Stimulated activated CD8-positive, alpha-beta memory T cell treated with anti-CD3 and anti-CD28 coated beads, Interleukin-15, amount 100 ng/mL, for 48 hours (primary cell): ENCODE results near the gene TSPAN10.

Experiments
- DNase-seq, 2 donors: peaks; one replicate each; pipeline ENCODE4 v3.0.0-alpha.2; 2020; ENCODE audit warnings: low read depth in 2 of 2

Gene TSPAN10

DNA sequence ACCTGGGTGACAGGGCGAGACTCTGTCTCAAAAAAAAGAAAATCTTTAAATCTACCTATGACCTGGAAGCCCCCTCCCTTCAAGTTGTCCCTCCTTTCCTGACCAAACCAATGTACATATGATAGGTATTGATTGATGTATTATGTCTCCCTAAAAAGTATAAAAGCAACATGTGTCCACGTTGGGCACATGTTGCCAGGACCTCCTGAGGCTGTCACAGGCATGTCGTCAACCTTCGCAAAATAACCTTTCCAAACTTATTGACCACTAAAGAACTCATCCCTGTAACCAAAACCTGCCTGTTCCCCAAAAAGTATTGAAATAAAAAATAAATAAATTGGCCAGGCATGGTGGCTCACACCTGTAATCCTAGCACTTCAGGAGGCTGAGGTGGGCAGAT lies 25.0 kb downstream of the TSPAN10 start:
- DNase-seq: no peak

DNA sequence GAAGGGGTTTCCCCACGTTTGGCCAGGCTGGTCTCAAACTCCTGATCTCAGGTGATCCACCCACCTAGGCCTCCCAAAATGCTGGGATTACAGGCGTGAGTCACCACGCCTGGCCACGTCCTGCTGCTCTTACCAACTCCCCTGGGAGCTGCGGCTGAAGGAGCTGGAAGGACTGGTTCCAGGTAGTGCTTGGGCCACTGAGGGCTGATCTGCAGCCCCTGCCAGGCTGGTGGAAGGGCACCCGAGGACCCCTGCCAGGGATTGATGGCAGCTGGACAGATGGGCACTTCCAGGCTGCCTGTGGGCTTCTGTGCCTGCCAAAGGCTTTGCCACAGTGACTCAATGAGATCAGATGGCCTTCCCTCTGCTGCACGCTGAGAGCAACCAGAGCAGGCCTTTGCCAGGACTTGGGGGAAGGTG lies 27.1 kb downstream of the TSPAN10 start:
- DNase-seq: no peak

DNA sequence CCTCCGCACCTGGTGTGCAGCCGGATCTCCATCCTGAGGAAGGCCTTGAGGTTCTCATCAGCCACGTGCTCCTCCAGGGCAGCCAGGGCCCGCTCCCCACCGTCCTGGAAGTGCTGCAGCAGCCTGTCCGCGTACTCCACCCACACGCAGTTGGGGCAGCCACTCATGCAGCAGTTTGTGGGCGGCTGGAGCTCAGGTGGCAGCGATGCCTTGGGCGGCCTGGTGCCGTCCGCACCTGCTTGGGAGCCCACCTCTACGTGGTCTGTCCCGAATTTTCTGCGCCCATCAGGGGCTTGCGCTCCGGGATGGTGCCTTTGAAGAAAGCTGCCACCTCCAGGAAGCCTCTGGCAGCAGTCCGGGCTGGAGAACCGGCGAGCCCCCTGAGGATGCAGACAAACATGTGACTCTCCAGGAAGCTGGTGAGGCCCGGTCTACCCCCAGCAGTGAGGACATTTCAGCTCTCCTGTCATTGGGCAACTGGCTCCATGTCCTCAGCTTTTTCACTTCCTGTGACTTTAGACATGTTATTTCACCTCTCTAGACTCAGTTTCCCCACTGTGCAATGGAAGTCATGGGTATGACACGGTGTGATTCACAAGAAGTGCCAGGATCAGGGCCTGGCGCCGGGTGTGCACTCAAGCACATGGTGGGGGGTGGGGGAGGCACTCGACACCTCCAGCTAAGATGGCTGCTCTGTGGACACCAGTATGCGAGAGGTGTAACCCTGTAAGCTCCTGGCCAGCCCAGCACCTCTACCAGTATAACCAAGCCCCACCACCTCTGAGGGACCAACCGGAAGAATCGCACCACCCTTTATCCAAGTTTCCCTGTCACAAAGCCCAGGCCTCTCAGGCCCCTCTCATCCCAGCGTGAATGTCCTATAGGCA lies 28.5 kb downstream of the TSPAN10 start:
- peak; percentile 36 to 51 for DNase-seq

DNA sequence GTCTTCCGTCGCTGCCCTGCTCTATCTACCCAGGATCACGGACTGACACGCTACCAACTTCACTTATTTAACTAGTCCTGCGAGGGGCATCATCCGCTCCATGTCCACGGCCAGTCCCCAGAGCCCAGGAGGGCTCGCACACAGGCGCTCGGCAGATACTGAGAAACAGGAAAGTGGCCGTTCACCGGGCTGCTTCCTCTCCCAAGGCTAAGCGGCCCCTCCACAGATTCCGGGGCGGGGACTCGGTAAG lies 29.0 kb downstream of the TSPAN10 start:
- no peak for DNase-seq

DNA sequence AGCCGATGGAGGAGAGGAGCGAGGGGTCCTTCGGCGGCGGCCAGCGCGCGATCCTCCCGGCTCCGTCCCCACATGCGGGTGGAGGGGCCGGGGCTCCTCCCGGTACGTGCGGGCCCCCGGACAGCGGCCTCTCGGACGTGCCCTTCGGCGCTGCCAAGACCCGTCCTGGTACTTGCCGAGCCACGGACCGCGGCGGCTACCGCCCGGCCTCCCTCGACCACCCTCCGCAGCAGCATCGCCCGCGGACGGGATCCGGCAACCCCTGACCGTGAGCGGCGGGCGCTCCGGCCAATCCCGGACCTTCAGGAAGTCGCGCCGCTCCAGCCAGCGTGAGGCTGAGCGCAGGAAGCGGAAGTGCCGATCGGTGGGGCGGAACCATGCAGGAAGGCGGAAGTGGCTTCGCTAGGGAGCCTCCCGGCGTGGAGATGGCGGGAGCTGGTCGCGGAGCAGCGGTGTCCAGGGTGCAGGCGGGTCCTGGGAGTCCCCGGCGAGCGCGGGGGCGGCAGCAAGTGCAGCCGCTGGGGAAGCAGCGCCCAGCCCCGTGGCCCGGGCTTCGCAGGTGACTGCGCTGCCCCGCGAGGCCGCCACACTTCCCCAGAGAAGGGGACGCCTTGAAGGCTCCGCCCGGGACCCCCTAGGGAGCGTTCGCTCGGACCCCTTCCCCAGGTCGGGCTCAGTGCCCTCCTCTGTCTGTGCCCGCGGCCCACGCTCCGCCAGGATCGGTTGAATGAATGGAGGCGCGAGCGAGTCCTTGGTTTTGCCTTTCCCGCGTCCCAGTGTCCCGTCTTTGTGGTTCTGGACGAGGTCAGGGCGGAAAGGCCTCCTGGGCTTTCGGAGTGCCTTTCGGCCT lies 29.6 kb downstream of the TSPAN10 start, which contains the start of the genes CCDC137 and OXLD1:
TSS of gene CCDC137 (plus strand) at position 396 of the 850 bp plus-strand sequence. CDS start at position 426, 30 bp downstream.
TSS of gene OXLD1 (minus strand) at position 264 of the 850 bp plus-strand sequence. CDS start at position 236, 28 bp downstream.
- peak; percentile 92 to 94 for DNase-seq

DNA sequence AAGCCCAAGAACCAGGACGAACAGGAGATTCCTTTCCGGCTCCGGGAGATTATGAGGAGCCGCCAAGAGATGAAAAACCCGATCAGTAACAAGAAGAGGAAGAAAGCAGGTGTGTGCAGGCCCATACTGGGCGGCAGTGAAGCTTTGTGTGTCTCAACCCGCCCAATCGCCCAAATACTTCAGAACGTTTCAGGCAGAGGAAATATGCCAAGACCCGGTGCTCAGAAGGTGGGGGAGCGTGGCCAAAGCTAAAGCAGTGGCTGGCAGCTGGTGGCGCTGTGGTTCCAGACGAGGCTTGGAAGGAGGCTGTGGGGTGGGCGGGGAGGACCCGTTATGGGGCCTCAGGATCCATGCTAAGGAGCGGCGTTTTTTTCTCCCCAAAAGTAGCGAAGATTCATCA lies 30.8 kb downstream of the TSPAN10 start:
- DNase-seq: no peak

DNA sequence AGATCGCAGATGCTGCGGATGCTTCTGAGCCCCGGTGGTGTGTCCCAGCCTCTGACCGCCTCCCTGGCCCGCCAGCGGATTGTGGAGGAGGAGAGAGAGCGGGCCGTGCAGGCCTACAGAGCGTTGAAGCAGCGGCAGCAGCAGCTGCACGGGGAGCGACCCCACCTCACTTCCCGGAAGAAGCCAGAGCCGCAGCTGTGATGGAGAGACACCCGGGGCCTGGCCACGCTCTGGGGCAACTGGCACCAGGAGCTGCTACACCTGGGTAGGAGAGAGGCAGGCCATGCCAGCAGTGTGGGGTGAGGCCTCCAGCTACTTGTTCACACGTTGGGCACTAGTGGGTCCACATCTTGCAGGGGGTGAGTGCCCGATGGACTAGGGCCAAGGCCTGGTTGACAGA lies 35.5 kb downstream of the TSPAN10 start:
- DNase-seq: no peak

DNA sequence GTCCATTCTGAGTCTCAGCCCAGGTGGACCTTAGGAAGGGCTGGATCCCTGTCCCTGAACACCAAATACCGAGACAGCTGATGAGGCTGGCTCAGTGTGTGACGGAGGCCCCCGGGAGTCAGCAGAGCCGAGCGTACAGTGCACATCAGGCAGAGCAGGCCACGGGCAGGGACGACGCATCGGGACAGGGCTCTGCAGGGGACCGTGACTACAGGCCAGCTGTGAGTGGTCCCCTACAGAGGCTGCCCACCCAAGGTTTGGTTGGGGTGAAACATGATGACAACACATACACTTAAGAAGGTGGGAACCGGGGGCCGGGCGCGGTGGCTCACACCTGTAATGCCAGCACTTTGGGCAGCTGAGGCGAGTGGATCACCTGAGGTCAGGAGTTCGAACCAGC lies 36.0 kb downstream of the TSPAN10 start:
- no peak for DNase-seq

DNA sequence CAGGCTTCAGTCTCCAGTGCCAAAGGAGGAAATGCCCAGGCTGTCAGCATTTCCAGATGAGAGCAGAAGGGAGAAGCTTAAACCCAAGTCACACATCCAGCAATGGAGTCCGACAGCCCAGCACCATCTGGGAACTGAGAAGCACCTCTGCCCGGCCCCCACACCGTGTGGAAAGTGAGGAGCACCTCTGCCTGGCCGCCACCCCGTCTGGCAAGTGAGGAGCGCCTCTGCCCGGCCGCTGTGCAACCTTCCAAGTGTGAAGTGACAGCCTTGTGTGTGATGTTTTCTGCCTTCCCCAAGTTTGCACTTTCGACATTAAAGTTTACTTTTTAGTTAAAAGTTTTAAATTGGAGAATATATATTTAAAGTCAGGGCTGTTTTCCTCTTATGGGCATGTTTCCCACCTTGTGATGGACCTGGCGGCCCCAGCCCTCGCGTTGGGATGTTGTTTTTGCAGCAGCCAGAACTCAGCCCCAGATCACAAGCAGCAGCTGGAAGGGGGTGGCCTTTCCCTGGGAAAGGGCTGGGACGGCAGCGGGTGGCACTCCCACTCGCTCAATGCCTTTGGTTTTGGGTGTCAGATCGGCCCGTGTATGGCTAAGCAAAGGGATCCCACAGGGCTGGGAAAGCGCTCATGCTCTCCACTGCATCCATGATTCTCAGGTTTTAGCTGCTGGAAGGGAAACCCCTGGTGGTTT lies 36.7 kb downstream of the TSPAN10 start:
- no peak for DNase-seq

DNA sequence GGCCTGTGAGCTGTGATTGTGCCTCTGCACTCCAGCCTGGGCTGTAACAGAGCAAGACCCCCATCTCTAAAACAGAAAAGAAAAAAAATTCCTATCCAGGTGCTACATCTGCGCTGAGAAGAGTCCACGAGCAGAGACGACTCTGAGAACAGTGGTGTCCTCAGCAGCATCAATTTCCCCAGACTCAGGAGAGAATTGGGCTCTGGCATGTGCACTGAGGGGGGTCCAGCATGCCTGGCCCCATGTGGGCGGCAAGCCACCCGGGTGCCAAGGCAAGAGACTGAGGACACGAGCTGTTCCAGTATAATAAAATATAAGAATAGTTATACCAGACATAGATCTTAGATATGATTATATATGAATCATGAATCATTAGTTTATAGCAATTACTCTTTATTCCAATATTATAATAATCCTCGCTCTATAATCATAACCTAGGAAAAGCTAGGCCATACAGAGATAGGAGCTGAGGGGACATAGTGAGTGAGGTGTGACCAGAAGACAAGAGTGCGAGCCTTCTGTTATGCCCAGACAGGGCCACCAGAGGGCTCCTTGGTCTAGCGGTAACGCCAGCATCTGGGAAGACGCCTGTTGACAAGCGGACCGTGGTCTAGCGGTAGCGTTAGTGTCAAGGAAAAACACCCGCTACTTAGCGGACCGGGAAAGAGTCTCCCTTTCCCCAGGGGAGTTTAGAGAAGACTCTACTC lies 38.7 kb downstream of the TSPAN10 start:
- peak in 1 of 2 donors; percentile 15 for DNase-seq

DNA sequence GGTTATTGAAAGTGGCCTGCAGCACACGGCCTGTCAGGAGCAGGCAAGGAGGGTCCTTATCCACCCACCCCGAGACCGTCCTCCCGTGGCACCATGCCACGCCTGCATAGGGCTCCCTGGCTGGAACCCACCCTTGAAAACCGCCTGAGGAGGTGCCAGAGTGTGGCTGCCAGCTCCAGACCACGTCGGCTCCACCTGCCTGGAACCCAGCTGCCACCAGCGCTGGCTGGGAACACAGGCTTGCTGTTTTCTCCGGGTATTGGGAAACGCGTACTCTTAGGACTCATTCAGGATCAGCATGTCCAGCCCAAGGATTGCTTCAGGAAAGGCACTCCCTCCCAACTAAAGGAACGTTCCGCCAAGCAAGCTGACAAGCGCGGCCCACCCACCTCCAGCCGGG lies 39.9 kb downstream of the TSPAN10 start:
- no peak for DNase-seq

DNA sequence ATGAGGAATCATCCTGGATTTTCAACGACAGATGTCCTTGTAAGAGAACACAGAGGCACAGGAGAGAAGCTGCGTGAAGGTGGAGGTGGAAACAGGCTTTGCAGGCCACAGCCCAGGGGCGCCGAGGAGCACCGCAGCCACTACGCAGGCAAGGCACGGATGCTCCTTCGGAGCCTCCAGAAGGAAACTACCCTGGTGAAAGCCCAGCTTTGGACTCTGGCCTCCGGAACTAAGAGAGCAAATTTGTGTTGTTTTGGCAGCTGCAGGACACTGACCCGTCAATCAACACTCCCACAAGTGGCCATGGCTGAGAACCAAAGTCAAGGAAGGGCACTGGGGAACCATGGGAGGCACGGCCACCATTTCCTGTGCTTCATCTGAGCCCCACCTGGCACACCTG lies 43.2 kb downstream of the TSPAN10 start:
- DNase-seq: no peak

DNA sequence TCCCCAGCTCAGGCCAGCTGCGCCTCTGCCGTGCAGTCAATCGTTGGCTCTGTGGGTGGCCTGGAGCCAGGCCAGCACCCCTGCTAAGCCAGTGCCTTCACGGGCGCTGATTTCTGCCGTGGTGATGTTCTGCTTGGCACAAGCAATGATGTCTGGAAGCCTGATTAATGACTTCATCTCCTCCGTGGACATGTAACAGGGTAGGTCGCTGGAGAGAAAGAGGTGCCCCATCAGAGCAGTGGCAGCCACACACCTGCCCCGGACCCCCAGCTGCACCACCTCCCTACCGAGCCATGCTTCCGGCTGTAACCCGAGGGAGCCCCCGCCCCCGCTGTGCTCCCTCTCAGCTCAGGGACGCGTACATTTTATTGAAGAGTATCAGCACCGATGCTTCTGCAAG lies 44.7 kb downstream of the TSPAN10 start:
- no peak for DNase-seq

DNA sequence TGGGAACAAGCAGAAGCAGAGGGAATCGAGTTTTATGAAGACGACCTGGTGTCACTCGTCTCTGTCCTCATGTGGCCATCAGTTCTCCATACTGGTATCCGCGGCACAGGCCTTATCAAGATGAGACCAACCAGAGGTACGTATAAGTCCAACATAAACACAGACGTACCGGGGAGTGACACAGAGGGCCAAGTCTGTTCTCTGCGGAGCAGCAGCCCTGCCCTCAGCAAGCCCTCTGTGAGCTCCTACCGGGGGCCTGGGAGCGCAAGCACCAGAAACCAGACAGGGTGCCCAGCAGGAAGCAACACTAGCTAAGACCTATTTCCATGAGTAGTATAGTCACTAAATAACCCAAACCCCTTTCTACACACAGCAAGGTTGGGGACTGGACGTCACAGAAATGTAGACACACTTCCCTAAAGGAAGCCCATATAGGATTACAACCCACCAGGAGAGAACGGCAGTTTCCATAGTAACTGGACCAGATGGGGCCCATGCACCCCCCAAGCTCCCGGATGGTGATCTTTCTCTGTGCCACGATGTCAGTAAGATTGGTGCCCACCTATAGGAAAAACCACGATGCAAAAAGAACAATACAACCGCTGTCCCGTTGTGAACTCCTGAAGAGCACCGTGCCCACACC lies 45.7 kb downstream of the TSPAN10 start:
- no peak for DNase-seq

DNA sequence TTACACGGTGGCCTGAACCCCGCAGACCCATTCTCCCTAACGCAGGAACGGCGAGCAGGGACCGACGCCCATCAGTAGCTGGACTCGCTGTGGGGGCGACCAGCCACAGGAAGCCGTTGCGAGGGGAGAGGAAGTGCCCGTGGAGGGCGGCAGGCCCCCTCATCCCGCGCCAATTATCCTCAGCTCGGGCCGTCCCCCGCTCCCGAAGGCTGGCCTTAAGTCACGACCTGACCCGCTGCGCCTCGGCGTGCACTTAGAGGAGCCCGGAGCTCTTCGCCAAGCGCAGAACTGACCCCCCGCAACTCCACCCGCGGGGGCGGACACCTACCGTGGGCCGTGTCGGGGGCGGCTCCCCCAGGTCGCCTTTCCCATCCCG lies 46.2 kb downstream of the TSPAN10 start:
- DNase-seq: no peak

DNA sequence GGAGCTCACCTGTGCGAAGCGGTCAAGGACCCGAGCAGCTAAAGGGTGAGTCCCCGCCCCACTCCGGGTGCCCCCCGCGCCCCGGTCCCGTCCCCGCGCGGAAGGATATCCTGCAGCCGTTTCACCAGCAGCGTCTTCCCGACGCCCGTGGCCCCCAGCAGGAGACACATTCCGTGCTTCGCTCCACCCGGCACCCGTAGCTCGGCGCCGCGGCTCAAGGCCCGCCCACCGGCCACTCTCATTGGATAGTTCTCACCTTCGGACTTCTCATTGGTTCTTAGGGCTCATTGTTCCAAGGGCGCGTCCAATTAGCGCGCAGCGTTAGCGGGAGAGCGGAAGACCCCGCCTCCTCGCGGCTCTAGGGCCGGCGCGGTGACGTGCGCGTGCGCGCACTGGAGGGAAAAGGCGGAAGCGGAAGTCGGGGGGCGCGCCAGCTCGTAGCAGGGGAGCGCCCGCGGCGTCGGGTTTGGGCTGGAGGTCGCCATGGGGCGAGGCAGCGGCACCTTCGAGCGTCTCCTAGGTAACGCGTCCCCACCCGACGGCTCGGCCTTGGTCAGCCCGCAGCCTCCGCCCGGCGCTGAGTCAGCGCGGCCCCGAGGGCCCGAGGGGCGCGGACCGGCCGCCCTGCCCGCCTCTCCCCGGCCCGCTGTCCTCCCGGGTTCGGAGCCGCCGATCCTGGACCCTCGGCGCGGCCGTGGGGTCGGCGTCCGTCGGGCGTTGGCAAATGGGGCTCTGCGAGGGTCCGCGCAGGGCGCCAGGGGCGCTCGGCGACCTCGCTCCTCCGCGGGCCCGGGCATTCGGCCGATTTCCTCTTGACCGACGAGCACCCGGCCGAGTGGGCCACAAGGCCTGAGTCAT lies 46.8 kb downstream of the TSPAN10 start, which contains the start of the genes ARL16 and HGS:
TSS of gene ARL16 (minus strand) at position 214 of the 858 bp plus-strand sequence. CDS start at position 170, 44 bp downstream.
TSS of gene HGS (plus strand) at position 428 of the 858 bp plus-strand sequence. CDS start at position 484, 56 bp downstream.
- DNase-seq: peak; percentile 96 to 97

DNA sequence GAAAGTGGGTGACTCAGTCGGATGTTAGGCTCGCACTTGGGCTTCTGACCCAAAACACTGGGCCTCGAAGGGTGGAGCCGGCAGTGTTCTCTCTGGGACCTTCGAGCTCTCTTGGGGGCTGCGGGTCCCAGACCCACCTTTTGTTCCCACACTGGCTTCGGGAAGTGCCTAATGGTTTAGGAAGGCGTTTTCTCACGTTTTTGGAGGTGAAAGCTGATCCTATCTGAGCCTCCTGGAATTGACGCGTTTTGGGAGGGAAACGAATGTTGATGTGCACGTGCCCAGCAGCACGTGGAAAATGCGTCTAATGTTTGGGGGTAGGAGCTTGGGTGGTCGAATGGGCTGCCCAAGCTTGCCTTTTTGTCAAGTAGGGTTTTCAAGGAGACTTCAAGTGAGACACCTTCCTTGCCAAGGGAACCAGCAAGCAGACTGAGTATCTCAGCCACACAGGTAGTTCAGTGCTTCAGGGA lies 47.5 kb downstream of the TSPAN10 start:
- DNase-seq: no peak

DNA sequence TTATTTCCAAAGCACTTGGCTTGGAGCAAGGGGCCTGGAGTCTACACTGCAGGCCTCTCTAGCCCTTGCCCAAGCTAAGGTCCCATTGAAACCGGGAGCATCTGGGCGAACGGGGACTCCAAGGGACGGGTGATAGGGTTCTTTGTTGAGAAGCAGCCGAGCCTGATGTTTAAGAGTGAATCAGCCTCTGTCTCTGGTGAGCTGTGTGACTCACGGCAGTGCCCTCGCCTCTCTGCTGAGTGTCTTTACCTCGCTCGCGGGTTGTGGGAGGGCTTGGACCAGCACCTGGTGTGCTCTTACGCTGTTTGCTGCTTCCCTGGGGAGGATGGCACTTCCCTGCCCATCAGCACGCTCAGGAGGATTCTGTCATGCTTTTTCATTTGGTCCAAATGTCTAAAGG lies 48.1 kb downstream of the TSPAN10 start:
- peak in 1 of 2 donors; percentile 55 for DNase-seq

DNA sequence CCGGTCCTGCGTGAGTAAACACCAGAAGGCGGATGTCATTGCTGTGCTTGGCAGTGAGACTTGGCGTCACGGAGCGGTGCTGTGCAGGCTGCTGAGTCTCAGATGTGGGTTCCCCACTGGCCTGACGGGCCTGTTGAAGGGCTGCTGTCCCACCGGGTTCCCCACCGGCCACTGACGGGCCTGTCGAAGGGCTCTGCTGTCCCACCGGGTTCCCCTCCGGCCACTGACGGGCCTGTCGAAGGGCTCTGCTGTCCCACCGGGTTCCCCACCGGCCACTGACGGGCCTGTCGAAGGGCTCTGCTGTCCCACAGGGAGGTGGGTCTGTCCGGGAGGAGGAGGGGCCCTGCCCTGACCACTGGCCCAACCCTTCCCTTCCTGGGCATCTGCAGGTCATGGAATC lies 49.6 kb downstream of the TSPAN10 start:
- DNase-seq: no peak
